Activated CD4-positive, CD25-positive, alpha-beta regulatory T cell treated with anti-CD3 and anti-CD28 coated beads, Interleukin-2, amount 50 U/mL, for 16 hours (primary cell): ENCODE results near the gene FASTKD2.

ENCODE experiments used
- DNase-seq: peaks from one replicate; pipeline ENCODE4 v3.0.0-alpha.2; 2020; ENCODE audit warnings: low read depth, low spot score

The FASTKD2 gene

GRCh38 chr2:206765242-206766056 lies at the start of gene FASTKD2, which contains the start of gene MDH1B:
FASTKD2 (plus strand) TSS chr2:206765606; CDS start chr2:206766694, 1,088 bp downstream.
MDH1B (minus strand) TSS chr2:206765328; CDS start chr2:206765271, 57 bp downstream.
- peak; percentile 62 for DNase-seq

GRCh38 chr2:206716623-206717022 lies 48.8 kb upstream of the FASTKD2 start:
- DNase-seq: no peak

- no peak for DNase-seq
Measured at GRCh38 chr2:206718296-206718695, 47.1 kb upstream of the FASTKD2 start, which contains the start of gene DYTN. DYTN (minus strand) TSS chr2:206718396; CDS start chr2:206718279, 117 bp downstream.

- DNase-seq: no peak
Measured at GRCh38 chr2:206721256-206721920, 44.0 kb upstream of the FASTKD2 start.

- DNase-seq: no peak
Measured at GRCh38 chr2:206723288-206723687, 42.1 kb upstream of the FASTKD2 start.

- DNase-seq: no peak
Measured at GRCh38 chr2:206727287-206727686, 38.1 kb upstream of the FASTKD2 start.

GRCh38 chr2:206728277-206729199 lies 36.9 kb upstream of the FASTKD2 start:
- DNase-seq: no peak

- no peak for DNase-seq
Measured at GRCh38 chr2:206733341-206733740, 32.1 kb upstream of the FASTKD2 start.

- DNase-seq: no peak
Measured at GRCh38 chr2:206736935-206737334, 28.5 kb upstream of the FASTKD2 start.

GRCh38 chr2:206739271-206739670 lies 26.1 kb upstream of the FASTKD2 start:
- DNase-seq: no peak

- DNase-seq: no peak
Measured at GRCh38 chr2:206740800-206741199, 24.6 kb upstream of the FASTKD2 start.

GRCh38 chr2:206756816-206757215 lies 8.6 kb upstream of the FASTKD2 start:
- DNase-seq: no peak

- DNase-seq: no peak
Measured at GRCh38 chr2:206764673-206765241, 649 bp upstream of the FASTKD2 start.

GRCh38 chr2:206766057-206766930 lies 888 bp downstream of the FASTKD2 start:
- no peak for DNase-seq

GRCh38 chr2:206774871-206775270 lies 9.5 kb downstream of the FASTKD2 start:
- no peak for DNase-seq

- DNase-seq: no peak
Measured at GRCh38 chr2:206776432-206776831, 11.0 kb downstream of the FASTKD2 start.

- DNase-seq: no peak
Measured at GRCh38 chr2:206780671-206781070, 15.3 kb downstream of the FASTKD2 start.

- no peak for DNase-seq
Measured at GRCh38 chr2:206783718-206784117, 18.3 kb downstream of the FASTKD2 start.

GRCh38 chr2:206784559-206785353 lies 19.4 kb downstream of the FASTKD2 start:
- no peak for DNase-seq
